T-helper 1 cell treated with Interleukin-12 subunit alpha and Interleukin-12 subunit beta and Interleukin-4 antibody, amounts not matched to agents 30 μg/mL and 1 μg/mL, for 36 hours (primary cell): ENCODE measurements around the gene LDLRAP1.
"Not testable (repeated sequence)": the region's sequence is repeated elsewhere in the genome, so short reads cannot be mapped to it uniquely, and the experiment has no call there.

Source experiments
- H3K27ac Mint-ChIP-seq: one replicate; pipeline ENCODE4 v1.8.0; 2021; ENCODE audit warnings: mild to moderate bottlenecking, mixed read lengths
- H3K27me3 Mint-ChIP-seq: one replicate; pipeline ENCODE4 v1.8.0; 2021; ENCODE audit warnings: low read depth, mixed read lengths
- H3K36me3 Mint-ChIP-seq: one replicate; pipeline ENCODE4 v1.8.0; 2021; ENCODE audit warnings: low read depth, mixed read lengths
- H3K4me1 Mint-ChIP-seq: one replicate; pipeline ENCODE4 v1.8.0; 2021; ENCODE audit warnings: low read depth, mixed read lengths
- H3K4me3 Mint-ChIP-seq: one replicate; pipeline ENCODE4 v1.8.0; 2021; ENCODE audit warnings: mild to moderate bottlenecking, moderate library complexity, mixed read lengths
- H3K9me3 Mint-ChIP-seq: one replicate; pipeline ENCODE4 v1.8.0; 2021; ENCODE audit warnings: mixed read lengths

Gene LDLRAP1

DNA sequence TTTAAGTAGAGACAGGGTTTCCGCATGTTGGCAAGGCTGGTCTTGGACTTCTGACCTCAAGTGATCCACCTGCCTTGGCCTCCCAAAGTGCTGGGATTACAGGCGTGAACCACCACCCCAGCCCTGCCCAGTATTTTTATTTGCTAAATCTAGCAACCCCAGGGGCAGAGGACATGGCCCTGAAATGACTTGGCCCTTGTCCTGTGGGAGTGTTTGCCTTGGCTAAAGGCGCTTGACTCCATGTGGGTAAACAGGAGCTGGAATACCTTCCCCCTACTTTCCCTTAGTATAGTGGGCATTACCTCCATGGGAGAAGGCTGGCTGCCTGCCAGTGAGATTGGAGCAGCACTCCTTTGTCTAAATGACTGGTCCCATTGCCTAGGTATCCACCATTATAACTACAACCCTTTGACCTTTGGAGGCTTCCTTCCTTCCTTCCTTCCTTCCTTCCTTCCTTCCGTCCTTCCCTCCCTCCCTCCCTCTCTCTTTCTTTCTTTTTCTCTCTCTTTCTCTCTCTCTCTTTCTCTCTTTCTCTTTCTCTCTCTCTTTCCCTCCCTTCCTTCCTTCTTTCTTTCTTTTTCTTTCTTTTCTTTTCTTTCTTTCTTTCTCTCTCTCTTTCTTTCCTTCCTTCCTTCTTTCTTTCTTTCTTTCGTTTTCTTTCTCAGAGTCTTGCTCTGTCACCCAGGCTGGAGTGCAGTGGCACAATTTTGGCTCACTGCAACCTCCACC lies 57.7 kb downstream of the LDLRAP1 start:
- H3K4me3 Mint-ChIP-seq, H3K36me3 Mint-ChIP-seq, H3K9me3 Mint-ChIP-seq, H3K27ac Mint-ChIP-seq, H3K4me1 Mint-ChIP-seq: not testable (repeated sequence)
- H3K27me3 Mint-ChIP-seq = peaks cover 57% of the 10 kb centered on the region

DNA sequence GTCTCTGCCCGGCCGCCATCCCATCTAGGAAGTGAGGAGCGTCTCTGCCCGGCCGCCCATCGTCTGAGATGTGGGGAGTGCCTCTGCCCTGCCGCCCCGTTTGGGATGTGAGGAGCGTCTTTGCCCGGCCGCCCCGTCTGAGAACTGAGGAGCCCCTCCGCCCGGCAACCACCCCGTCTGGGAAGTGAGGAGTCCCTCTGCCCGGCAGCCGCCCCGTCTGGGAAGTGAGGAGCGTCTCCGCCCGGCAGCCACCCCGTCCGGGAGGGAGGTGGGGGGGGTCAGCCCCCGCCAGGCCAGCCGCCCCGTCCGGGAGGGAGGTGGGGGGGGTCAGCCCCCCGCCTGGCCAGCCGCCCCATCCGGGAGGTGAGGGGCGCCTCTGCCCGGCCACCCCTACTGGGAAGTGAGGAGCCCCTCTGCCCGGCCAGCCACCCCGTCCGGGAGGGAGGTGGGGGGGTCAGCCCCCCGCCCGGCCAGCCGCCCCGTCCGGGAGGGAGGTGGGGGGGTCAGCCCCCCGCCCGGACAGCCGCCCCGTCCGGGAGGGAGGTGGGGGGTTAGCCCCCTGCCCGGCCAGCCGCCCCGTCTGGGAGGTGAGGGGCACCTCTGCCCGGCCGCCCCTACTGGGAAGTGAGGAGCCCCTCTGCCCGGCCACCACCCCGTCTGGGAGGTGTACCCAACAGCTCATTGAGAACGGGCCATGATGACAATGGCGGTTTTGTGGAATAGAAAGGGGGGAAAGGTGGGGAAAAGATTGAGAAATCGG lies 60.6 kb downstream of the LDLRAP1 start:
- H3K27ac Mint-ChIP-seq, H3K36me3 Mint-ChIP-seq, H3K9me3 Mint-ChIP-seq, H3K4me1 Mint-ChIP-seq, H3K4me3 Mint-ChIP-seq: not testable (repeated sequence)
- H3K27me3 Mint-ChIP-seq = peaks cover 54% of the 10 kb centered on the region

DNA sequence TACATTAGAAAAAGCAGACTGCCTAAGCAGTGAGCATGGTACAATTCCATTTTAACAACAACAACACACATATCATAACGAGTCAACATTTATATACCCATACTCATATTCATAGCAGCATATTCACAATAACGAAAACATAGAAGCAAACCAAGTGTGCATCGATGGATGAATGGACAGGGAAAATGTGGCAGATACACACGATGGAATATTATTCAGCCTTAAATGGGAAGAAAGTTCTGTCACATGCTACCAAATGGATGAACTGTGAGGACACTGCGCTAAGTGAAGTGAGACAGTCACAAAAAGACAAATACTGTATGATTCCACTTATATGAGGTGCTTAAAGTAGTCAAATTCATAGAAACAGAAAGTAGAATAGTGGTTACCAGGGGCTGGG lies 63.7 kb downstream of the LDLRAP1 start:
- H3K36me3 Mint-ChIP-seq = no peaks in the 10 kb centered on the region
- H3K4me3 Mint-ChIP-seq = no peak overlapping the region
- H3K27me3 Mint-ChIP-seq = peaks cover 62% of the 10 kb centered on the region
- peaks cover 4% of the 10 kb centered on the region for H3K4me1 Mint-ChIP-seq
- H3K27ac Mint-ChIP-seq = no peak overlapping the region
- no peaks in the 10 kb centered on the region for H3K9me3 Mint-ChIP-seq

DNA sequence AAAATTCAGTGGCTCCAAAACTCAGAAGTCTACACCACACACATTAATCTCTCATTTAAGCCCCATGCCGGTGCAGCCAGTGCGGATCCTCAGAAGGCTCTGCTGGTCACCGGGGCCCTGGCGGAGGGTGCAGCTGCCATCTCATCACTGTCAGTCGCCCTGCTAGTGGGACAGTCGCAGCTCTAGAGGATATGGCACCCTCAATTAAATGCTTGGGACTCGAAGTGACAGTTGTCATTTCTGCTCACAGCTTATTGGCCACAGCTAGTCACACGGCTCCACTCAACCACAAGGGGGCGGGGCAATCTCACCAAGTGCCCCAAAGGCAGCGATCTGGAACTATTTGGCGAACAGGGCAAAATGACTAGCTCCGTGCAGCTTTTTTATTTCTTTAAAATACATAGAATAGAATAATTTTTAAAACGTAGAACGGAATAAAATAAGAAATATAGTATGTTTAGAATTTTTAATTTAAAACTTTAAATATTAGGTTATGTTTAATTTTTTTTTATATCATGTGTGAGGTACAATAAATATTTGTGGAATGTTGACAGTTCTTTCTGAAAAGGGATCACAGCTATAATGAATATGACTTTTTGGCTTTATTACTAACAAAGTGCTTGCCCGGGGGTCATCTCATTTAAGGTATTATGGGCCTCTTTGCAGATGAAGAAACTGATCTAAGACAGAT lies 65.2 kb downstream of the LDLRAP1 start:
- H3K36me3 Mint-ChIP-seq = no peaks in the 10 kb centered on the region
- H3K27ac Mint-ChIP-seq = no peak overlapping the region
- no peak overlapping the region for H3K4me3 Mint-ChIP-seq
- peaks cover 4% of the 10 kb centered on the region for H3K4me1 Mint-ChIP-seq
- H3K9me3 Mint-ChIP-seq = no peaks in the 10 kb centered on the region
- peaks cover 76% of the 10 kb centered on the region for H3K27me3 Mint-ChIP-seq

DNA sequence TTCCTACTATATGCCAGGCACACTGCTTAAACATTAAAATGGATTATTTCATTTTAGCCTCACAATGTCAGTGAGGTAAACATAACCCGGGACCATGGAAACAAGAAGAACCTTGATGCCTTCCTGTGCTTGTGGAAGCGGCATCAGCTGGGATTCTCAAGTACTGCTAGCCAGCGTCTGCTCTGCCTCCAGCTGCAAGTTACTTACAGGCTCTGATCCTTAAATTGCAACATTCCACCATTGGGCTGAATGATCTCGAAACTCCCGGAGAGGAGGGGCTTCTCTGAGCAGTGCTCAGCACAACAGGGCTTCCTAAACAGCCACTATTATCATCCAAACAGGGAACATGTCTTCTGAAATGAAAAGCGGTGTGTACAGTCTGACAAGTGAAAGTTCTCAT lies 66.5 kb downstream of the LDLRAP1 start:
- Mint-ChIP-seq H3K4me1 (peaks cover 11% of the 10 kb centered on the region), H3K36me3 (no peaks in the 10 kb centered on the region), H3K27me3 (peaks cover 85% of the 10 kb centered on the region), H3K27ac (no peak overlapping the region), H3K9me3 (no peaks in the 10 kb centered on the region), H3K4me3 (no peak overlapping the region)

DNA sequence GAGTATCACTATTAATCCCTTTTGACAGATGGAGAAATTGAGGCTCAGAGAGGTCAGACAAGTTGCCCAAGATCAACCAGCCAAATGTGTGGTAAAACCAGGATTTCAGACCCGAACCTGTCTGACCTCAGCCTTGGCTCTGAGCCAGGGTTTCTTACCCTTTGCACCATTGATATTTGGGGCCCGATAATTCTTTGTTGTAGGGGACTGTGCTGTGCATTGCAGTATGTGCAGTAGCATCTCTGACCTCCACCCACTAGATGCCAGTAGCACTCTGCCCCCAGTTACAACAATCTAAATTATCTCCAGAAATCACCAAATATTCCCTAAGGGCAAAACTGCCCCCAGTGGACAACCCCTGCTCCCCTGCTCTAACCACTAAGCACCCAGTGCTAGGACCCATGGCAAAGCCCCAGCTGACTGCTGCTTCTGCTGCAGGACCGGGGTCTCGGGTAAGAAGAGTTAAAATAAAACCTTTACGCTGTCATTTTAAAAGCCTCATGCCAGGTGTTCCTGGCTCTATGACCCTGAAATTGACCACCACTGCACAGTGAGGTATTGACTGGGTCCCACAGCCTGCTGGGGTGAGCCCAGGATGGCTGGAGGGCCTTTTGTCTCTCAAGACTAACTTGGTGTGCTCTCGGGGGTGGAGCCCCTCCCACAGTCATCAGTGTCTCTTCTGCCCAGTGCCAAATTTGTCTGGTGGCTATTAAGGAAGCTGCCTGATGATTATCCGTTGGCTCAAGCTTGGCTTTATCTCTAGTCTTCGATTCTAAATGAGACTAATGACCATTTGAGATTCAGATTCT lies 67.6 kb downstream of the LDLRAP1 start:
- no peak overlapping the region for H3K27ac Mint-ChIP-seq
- H3K27me3 Mint-ChIP-seq = peaks cover 84% of the 10 kb centered on the region
- no peaks in the 10 kb centered on the region for H3K36me3 Mint-ChIP-seq
- peaks cover 18% of the 10 kb centered on the region for H3K4me1 Mint-ChIP-seq
- no peak overlapping the region for H3K4me3 Mint-ChIP-seq
- no peaks in the 10 kb centered on the region for H3K9me3 Mint-ChIP-seq

DNA sequence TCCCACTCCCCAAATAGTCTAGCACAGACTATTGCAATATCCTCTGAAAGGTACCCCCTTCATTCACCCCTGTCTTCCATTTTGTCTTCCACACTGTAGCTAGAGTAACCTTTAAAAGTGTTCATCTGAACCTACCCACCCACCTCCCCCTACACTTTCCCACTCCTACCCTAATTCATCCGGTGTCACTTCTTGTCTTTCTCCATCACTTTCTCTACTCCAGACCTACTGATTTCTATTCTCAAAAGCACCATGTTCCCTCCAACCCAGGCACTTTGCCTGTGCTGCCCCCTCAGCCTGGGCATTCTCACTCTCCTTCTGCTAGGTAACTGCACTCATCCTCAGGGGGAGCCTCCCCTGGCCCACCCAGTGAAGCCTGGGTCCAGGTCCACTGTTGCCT lies 68.4 kb downstream of the LDLRAP1 start:
- no peaks in the 10 kb centered on the region for H3K9me3 Mint-ChIP-seq
- peaks cover 18% of the 10 kb centered on the region for H3K4me1 Mint-ChIP-seq
- H3K36me3 Mint-ChIP-seq = no peaks in the 10 kb centered on the region
- H3K27ac Mint-ChIP-seq = no peak overlapping the region
- H3K27me3 Mint-ChIP-seq = peaks cover 77% of the 10 kb centered on the region
- no peak overlapping the region for H3K4me3 Mint-ChIP-seq

DNA sequence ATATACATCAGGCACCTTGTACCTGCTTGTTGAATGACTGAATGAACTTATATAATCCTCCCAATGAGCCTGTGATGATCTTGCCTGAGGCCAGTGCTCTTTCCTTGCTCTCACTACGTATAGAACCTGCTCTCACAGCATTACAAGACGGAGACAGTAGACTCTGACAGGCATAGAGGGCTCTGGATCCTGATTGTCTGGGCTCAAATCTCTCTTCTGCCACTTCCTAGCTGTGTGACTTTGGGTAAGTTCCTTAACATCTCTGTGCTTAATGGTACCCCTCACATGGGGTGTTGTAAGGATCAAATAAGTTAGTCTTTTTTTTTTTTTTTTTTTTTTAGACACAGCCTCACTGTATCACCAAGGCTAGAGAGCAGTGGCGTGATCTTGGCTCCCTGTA lies 69.0 kb downstream of the LDLRAP1 start:
- Mint-ChIP-seq H3K27me3 (peaks cover 71% of the 10 kb centered on the region), H3K36me3 (no peaks in the 10 kb centered on the region), H3K9me3 (no peaks in the 10 kb centered on the region), H3K4me1 (peaks cover 16% of the 10 kb centered on the region), H3K4me3 (no peak overlapping the region), H3K27ac (no peak overlapping the region)

DNA sequence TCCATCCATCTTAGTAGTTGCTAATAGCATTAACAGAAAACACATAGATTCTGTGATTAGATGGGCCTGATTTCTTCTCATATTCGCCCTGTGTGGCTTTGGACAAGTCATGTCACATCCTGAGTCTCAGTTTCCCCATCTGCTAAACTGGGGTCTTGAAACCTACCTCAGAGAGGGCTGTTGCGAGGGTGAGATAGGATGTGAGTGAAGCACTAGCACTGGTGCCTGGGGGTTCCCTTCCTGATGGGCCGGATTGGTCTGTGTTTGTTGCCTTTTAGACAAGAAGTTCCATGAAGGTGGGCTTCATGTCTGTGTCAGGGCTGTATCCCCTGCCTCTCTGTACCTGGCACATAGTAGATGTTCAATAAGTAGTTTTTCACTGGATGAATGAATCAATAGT lies 69.7 kb downstream of the LDLRAP1 start:
- no peaks in the 10 kb centered on the region for H3K36me3 Mint-ChIP-seq
- H3K27ac Mint-ChIP-seq = no peak overlapping the region
- H3K4me3 Mint-ChIP-seq = no peak overlapping the region
- no peaks in the 10 kb centered on the region for H3K9me3 Mint-ChIP-seq
- H3K27me3 Mint-ChIP-seq = peaks cover 71% of the 10 kb centered on the region
- peaks cover 16% of the 10 kb centered on the region for H3K4me1 Mint-ChIP-seq

DNA sequence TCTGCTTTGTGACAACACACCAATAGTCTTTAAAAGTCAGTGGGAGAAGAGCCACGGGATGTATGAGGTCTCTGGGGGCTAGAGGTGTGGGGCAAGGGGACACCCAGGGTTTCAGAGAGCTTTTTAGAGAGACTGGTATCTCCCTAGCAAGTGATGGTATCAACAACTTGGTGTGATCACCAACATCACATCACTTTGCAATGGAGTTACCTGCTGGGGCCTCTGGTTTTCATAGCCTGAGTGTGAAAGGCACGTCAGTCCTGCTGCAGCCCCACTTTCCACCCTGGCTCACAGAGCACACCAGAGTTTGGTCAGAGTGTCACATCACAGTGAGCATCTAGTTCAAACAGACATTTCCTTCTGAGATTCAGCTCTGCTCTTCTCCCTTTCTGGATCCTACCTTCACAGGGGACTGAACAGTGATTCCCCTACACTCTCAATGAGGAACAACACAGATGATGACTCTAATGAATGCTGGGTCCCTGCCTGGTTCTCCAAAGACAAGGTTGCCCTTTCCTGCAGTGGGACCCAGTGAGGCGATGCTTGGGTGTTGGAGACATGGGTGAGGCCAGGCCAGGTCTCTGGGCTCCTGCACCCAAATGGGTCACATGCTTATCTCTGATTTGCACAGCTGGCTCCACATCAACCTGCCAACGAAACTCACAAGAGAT lies 71.2 kb downstream of the LDLRAP1 start:
- Mint-ChIP-seq H3K4me3 (no peak overlapping the region), H3K36me3 (peaks cover 2% of the 10 kb centered on the region), H3K4me1 (peaks cover 28% of the 10 kb centered on the region), H3K27ac (no peak overlapping the region), H3K9me3 (no peaks in the 10 kb centered on the region), H3K27me3 (peaks cover 76% of the 10 kb centered on the region)

DNA sequence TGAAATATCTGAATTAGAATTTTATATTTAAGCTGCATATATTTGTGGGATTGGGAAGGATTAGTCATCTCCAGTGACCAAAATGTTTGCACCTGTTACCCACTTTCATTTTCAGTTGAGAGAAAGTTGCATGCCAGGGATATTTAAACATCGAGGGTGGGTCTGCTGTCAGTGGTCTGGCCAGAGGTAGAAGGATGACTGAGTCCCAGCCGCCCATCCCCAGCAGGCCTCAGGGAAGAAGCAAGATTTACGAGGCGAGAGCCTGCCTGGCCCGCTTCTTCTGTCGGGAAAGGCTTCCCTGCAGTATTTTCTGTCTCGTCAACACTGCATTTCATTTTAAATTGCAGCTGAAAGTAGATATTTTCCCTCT lies 71.8 kb downstream of the LDLRAP1 start:
- H3K36me3 Mint-ChIP-seq = peaks cover 2% of the 10 kb centered on the region
- H3K4me3 Mint-ChIP-seq = no peak overlapping the region
- no peaks in the 10 kb centered on the region for H3K9me3 Mint-ChIP-seq
- H3K27ac Mint-ChIP-seq = no peak overlapping the region
- H3K4me1 Mint-ChIP-seq = peaks cover 33% of the 10 kb centered on the region
- H3K27me3 Mint-ChIP-seq = peaks cover 76% of the 10 kb centered on the region

DNA sequence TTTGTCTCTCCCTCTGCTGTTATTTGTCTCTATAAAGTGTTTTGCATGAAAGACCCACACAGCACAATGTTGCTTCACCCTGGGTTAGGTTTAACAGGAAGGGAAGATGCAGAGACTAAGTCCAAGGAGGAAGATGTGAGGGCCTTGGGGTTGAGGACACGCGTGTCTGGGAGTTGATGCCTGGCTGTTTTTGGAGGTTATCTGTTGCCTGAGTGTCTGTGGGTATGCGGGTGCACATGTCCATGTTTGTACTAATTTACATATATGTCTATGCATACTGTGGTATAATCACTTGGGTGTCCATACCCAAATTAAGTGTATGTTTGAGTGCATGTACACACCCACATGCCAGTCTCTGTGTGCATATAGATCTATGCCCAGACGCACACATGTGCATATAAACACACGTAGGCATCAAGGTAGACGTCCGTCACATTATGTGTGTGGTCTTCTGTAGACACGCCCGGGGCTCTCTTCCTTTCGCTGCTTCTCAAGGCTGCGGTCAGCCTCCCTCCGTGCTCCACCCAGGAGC lies 72.2 kb downstream of the LDLRAP1 start:
- Mint-ChIP-seq H3K36me3 (peaks cover 6% of the 10 kb centered on the region), H3K4me1 (peaks cover 38% of the 10 kb centered on the region), H3K27ac (no peak overlapping the region), H3K9me3 (no peaks in the 10 kb centered on the region), H3K4me3 (peak overlapping the region; percentile 27), H3K27me3 (peaks cover 76% of the 10 kb centered on the region)

DNA sequence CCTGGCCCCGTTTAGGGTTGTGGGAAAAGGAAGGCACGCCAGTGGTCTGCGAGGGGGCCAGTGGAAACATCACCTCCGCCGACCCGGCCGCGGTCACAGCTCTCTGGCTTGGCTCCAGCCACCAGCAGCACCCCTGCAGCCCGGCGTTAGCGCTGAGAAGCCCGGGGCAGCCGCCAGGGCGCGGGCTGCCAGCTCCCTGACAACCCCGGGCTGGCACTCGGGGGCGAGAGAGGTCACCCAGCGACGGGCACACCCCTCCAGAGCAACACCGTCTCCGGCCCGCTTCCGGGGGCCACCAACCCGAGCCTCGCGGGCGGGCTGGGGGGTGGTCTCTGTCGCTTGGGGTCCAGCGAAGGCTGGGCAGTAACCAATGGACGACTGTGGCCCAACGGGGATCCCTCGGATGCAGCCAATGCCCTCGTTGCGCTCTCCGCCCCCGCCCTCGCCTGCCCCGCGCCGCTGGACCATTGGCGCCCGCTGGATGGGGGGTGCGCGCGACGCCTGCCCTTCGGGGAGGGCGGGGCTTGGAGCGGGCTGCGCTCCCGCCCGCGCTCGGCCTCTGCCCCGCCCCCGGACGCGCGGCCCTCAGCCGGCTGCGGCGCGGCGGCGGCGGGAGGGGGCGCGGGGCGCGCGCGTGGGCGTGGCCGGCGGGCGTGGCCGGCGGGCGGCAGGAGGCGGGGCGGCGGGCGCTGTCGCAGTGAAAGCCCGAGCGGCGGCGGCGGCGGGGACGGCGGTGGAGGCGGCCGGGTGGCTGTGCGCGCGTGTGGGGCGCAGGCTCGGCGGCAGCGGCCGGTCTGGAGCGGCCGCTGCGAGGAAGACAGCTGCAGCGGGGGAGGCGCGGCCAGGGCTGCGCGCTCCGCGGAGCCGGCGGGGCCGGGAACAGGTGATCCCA lies 72.9 kb downstream of the LDLRAP1 start, which contains the start of gene MAN1C1:
Gene MAN1C1 (plus strand): TSS at position 697 of the 892 bp plus-strand sequence. CDS start 1,007 bp downstream, outside the sequence.
- peaks cover 6% of the 10 kb centered on the region for H3K36me3 Mint-ChIP-seq
- H3K4me3 Mint-ChIP-seq = peak within 1 kb of the TSS; percentile 27
- H3K4me1 Mint-ChIP-seq = peaks cover 43% of the 10 kb centered on the region
- peaks cover 78% of the 10 kb centered on the region for H3K27me3 Mint-ChIP-seq
- no peak within 1 kb of the TSS for H3K27ac Mint-ChIP-seq
- no peaks in the 10 kb centered on the region for H3K9me3 Mint-ChIP-seq
